SK-N-MC (cell line): Measurements from ENCODE around the gene CAMTA1.

Source experiments
- EZH2 ChIP-seq: fragments of 200-600 bp; sonication (generic); IDR thresholded peaks from one replicate; pipeline ENCODE4 v1.6.1; 2017; ENCODE audit warnings: antibody characterized with exemption
- POLR2AphosphoS5 ChIP-seq: IDR thresholded peaks from 2 replicates; pipeline ENCODE4 v1.6.1; 2012; ENCODE audit warnings: mild to moderate bottlenecking, low read depth, low read length, borderline replicate concordance

DNA sequence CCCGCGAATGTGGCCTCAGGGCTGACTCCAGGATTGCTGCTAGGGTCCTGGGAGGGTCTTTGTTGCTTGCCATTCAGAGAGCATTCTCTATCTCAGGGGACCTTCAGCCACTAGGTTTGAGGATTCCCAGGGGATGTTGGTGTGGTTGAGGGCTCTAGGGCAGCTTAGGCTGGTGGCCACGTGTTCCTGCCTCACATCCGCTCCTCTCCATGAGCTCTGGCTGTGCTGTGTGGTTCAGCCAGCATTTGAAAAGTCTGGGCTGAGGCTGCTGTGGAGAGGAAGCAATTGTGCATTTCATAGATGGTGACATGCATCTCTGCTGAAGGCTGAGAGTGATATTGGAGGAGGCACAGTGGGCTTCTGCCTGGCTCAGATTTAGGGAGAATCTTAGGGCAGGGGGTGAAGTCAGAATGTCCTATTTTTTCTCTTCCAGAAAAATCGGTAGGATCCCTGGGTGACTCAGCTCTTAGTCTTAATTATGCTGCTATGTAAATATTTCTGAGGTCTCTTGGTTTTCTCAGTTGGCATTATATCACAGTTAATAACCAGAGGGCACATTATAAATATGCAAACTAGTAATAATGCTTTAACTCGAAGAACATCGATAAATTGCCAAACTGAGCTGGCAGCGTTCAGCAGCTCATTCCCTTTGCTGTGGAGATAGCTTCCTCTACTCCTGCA lies 182.3 kb downstream of the CAMTA1 start:
- no peak for TF ChIP-seq EZH2
- no peak for TF ChIP-seq POLR2AphosphoS5
